Inflammatory macrophage (primary cell): ENCODE results near the gene CD47.

Experiments
- DNase-seq, 2 donors: peaks; one replicate each; pipeline ENCODE4 v3.0.0-alpha.2; 2020 to 2022

Gene CD47

DNA sequence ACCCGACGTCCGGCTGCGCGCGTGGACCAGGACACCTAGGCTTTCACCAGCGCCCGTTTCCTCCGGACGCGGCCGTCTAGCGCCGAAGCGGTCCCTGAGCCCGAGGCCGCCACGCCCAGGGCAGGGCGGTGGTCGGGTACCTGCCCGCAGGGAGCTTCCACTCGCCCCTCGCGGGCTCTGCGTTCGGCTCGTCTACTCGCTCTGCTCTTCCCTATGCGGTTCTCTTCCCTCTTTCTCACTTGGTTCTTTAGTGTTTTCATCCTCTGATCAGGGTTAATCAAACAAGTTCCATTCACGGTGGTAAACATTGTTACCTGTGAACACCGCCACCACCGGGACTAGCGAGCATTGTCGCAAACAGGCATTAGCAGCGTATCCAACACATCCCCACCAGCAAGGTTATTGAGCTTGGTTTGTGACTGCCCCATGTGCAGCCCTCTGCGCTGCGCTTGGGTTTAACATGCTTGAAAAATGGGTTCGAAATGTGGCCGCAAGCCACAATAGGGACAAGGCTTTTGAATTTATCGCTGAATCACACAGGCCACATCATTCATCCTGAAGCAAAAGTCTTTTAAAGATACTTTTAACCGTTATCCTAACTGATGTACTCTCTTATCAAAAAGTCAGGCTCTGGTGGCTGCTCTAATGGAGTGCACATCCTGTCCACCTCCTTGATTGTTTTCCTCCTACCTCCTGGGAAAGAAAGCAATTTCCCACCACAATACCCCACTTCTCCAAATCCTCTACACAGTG lies 843 bp upstream of the CD47 start:
- no peak for DNase-seq

- peak; percentile 30 to 51 for DNase-seq
Measured at GRCh38 chr3:108090049-108090700, 656 bp downstream of the CD47 start.

GRCh38 chr3:108089579-108089978 lies 1.3 kb downstream of the CD47 start:
- no peak for DNase-seq

- DNase-seq, result peak in 1 of 2 donors; percentile 19
Measured at GRCh38 chr3:108088697-108089096, 2.1 kb downstream of the CD47 start.

DNA sequence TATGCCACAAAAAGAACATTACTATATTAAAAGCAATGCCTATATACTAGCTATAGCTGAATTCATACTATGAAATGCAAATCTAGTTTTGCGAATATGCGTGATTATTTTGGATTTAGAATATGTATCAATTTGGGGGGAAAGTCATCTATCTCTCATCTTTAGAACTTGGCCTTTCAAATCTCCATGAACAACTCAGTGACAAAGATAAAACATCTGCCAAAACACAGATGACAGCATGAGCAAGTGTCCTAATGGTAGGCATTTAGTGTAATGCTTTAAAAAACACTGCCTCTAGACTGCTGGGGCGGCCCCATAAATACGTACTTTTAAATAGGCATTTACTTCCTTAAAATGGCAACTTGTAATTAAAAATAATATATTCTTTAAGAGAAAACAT lies 2.7 kb downstream of the CD47 start:
- peak in 1 of 2 donors; percentile 14 for DNase-seq

DNA sequence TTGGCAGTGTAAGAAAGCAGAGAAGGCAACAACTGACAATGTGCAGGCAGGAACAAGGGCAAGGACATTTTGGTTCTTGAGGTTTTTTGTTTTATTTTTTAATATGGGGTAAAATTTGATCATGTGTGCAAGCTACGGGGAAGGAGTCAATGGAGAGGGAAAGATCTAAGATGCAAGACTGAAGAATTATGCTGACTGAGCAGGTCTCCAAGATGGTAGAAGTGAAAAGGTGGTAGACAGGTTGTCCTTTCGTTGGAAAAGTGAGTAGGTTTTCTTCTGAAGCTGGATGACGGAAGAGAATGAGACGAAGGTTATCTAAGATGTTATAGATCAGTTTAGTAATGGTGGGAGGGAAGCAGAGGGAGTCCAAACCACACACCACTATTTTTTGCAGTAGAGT lies 4.2 kb downstream of the CD47 start:
- no peak for DNase-seq

GRCh38 chr3:108085810-108086350 lies 5.0 kb downstream of the CD47 start:
- DNase-seq, result no peak

- DNase-seq, result peak; percentile 9 to 52
Measured at GRCh38 chr3:108085370-108085769, 5.5 kb downstream of the CD47 start.

- DNase-seq, result no peak
Measured at GRCh38 chr3:108079877-108080276, 11.0 kb downstream of the CD47 start.

DNA sequence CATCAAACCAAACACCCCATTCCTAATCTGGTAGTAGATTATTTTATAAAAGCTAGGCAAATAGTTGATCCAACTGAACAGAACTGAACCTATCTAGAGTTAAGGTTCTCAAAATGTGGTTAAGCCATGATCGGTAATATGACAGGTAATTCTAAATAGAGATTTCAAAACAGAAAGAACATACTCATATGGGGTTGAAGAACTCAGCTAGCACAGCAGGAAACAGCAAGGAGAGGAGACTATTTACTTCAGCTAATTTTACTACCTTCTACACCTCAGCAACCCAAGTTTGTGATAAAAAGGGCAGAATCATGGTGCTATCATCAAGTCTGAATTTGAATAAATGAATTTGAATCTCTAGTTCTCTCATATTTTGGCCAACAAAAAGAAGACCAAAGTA lies 11.8 kb downstream of the CD47 start:
- DNase-seq, result no peak

DNA sequence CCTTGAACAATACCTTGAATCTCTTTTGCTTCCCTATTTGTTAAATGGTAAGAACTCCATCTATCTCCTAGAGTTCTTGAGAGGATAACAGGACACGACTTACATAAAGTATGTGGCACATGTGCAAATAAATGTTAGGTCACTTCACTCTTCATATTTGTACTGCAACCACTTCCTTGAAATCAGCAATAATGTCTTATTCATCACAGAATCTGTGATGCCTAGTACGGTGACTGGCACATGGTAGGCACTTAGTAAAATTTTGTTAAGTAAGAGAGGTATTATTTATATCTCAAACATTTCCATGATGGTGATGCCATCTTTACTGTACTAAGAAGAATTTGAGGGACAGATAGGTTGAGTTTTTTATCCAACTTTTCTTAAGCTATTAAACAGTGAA lies 14.3 kb downstream of the CD47 start:
- DNase-seq, result no peak

GRCh38 chr3:108073764-108074431 lies 16.9 kb downstream of the CD47 start:
- no peak for DNase-seq

- no peak for DNase-seq
Measured at GRCh38 chr3:108071368-108071767, 19.5 kb downstream of the CD47 start.

DNA sequence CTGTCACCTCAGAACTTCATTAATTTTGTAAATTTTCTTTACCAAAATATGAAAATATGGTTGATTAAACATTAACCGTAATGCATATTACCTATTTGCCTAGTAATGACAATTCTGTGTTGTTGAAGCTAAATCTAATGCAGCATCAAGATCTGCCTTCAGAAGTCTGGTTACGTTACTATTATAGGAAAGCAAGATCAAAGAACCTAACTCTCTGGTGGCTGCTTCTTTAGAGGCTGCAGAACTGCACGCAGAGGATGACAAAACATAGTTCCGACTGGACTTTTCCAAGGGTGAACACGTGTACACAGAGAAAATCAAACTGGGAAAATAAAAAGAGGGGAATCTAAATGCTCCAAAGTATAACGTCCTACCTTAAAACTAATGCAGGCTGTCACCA lies 20.5 kb downstream of the CD47 start:
- DNase-seq, result no peak

DNA sequence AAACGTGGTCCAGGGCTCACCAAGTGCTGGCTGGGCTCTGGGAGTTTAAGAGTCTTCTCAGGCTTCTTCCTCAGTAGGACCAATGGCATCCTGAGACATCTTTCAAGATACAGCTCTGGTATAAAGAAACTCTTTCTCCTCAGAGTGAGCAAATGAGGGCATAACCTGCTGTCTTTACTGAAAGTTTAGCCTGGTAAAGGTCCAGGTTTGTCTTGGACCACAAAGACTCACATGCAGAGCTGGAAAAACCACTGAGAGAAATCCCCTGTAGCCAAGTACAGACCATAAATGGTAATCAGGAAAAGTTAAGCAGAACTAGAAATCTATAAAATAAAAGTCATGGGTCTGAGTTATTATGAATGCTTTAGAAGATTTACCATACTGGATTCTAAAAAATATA lies 23.1 kb downstream of the CD47 start:
- DNase-seq, result no peak

DNA sequence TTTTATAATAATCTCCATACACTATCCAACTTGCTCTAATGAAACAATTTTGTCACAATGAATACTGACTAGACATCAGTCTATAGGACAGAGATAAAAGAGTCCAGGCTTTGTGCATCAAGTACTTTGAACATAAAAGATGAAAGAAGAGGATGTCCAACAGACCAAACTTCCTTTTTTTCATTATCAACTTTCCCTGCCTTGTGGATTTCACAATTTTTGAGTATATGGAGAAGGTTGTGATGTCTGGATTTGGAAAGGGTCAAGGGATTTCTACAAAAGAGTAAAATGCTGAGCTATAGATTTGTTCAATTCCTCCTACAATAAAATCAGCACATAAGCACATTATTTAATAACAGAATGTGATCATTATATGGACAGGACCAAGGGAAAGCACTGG lies 25.7 kb downstream of the CD47 start:
- peak; percentile 5 to 33 for DNase-seq

DNA sequence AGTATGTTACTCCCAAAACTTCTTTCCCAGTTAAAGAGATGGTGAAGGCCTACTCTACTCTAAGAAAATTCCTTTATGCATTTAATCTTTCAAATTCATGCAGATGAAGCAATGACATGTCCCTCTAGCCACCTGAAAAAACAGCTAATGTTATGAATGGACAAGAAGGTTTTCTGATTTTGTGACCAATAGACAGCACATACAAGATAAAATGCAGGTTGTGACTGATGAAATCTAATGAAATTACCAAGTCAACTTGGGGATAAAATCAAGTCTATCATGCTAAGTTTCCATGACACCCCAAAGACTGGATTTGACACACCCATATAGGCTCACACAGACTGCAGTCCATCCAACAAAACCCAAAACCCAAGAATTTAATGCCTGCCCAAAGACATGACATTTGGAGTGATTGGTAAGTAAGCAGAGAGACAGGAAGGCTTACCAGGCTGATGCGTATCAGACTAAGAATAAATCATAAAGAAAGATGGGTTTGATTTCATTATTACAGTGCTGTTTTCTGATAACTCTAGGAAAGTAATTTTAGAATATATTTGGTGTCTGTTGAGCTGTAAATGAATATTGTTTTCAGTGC lies 26.4 kb downstream of the CD47 start:
- DNase-seq, result no peak

GRCh38 chr3:108062051-108062450 lies 28.8 kb downstream of the CD47 start:
- DNase-seq, result peak; percentile 83 to 92

DNA sequence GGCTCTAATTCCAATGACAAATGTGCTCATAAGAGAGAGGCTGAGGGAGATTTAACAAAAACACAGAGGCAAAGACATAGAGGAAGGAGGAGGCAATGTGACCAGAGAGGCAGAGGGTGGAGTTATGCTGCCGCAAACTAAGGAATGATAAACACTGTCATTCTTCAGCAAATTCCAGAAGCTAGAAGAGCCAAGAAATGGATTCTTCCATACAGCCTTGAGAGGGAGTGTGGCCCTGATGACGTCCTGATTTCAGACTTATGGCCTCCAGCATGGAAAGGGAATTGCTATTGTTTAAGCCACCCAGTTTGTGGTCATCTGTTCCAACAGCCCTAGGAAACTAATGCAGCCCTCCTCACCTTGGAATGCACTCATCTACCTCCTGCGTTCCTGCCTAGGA lies 30.5 kb downstream of the CD47 start:
- DNase-seq, result no peak

DNA sequence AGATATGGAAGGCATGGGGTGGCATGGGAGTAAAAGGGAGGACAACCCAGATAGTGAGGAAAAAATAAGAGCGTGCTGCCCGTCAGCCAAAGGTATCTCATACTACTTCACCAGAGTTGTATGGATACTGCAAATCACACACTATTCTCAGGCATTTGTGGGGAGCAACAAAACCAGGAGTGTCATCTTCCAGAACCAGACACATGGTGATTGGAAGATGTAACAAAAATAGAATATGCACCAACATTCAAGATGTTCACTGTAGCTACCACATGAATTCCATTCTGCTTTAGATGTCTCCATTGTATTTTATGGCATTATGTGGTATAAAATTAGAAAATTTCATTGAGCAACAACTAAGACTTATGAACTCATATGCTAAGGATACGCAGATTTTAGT lies 34.9 kb downstream of the CD47 start:
- no peak for DNase-seq

- DNase-seq, result no peak
Measured at GRCh38 chr3:108054935-108055334, 35.9 kb downstream of the CD47 start.

GRCh38 chr3:108053483-108053882 lies 37.3 kb downstream of the CD47 start:
- no peak for DNase-seq

GRCh38 chr3:108053067-108053466 lies 37.8 kb downstream of the CD47 start:
- DNase-seq, result no peak
